Activated naive CD8-positive, alpha-beta T cell treated with anti-CD3 and anti-CD28 coated beads, Interleukin-2, amount 50 U/mL, for 16 hours (primary cell): ENCODE results near the gene ADCY2.

Experiments used
- DNase-seq: peaks from one replicate; pipeline ENCODE4 v3.0.0-alpha.2; 2020; ENCODE audit warnings: low read depth, low spot score

Gene ADCY2

GRCh38 chr5:7742241-7742656 is 346.3 kb downstream of the ADCY2 start:
- no peak for DNase-seq

GRCh38 chr5:7745882-7746610 is 350.1 kb downstream of the ADCY2 start:
- DNase-seq = no peak

DNA sequence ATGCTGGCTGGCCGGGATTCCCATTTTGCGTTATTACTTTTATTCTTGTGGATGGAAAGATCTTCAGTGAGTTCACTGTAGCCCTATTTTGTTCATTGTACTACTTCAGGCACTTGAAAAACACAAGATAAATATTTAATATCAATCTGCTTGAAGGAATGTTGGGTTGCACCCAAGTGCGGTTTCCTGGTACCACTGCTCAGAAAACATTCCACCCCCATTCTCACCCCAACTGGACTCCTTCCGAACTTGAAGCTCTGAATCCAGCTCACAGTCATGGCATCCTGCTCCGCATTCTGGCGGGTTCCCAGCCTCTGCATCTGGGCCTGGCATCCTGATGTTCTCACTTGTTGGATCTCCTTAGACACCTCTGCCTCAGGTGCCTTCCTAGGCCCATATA is 351.8 kb downstream of the ADCY2 start:
- no peak for DNase-seq

DNA sequence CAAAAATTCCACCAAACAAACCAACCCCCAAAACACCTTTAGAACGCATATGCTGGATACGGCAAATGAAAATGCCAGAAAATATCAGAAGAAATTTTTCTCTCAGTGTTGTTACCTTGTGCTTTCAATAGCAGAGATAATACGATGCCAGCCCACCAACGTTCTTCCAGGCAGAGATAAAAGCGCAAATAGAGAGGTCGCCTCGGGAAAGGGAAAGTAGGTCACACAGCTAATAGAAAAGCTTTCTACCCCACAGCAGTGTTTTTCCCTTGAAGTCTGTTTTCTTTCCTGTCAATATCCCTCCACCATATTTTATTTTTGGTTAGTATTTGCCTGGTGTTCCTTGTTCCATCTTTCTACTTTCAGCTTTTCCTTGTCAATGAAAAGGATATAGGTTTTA is 353.7 kb downstream of the ADCY2 start:
- DNase-seq = no peak

DNA sequence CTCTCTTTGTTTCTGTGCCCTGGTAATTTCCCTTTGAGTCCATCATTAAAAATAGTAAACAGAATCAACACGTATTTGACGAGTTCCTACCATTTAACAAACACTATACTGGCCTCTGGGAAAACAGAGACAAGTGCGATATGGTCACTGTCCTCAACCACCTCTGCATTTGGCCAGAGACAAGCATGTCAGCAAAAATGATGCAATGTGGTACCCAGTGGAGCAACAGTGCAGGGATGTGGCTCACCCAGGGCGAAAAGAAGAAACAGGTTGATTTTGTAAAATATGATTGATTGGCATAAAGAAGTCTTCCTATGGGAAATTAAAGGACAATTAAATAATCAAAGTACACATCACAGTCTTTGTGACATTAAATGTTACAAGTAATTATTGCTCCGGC is 355.9 kb downstream of the ADCY2 start:
- DNase-seq = no peak

DNA sequence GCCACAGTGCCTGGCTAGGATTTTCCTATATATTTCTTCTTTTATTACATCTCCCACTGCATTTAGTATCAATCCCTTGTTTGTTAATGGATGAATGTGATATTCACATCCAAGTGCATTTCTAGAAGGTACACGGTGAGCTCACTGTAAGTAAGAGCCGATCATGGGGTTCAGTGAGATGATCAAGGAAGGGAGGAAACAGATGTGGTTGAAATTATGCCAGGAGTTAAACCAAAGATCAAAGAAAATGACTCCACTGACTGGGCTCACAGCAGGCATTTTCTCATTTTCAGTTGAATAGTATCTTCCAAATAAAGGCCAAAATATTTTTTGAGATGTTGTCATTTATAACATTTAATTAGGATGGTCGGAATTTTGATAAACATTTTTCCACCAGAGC is 357.2 kb downstream of the ADCY2 start:
- no peak for DNase-seq

DNA sequence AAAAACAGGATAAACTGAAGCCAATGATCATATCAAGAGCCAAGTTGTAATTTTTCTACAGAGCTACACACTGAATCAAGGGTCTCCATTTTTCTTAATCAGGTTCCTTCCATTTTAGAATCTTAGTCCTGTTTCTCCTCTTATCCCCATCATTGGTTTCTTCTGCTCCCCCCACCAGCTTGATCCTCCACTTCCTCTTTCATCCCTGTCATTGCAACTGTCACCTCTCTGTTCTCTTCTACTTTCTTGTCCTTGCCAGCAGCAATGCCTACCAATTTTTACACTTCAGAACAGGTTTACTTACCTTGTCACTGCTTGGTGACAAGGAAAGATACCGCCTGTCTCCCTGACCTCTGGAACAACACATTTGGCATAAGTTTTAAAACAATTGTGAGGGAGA is 357.7 kb downstream of the ADCY2 start:
- no peak for DNase-seq

DNA sequence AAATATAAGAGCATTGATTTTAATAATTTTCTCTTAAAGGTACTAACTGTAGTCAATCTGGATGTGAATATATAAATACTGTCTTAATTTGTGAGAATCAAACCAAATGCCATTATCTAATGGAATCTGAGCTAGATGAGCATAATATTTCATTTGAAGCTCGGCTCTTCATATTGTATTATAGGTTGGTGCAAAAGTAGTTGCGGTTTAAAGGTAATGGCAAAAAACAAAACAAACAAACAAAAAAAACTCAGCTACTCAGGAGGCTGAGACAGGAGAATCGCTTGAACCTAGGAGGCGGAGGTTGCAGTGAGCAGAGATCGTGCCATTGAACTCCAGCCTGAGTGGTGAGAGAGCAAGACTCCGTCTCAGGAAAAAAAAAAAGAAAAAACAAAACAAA is 358.6 kb downstream of the ADCY2 start:
- DNase-seq = no peak

- DNase-seq = no peak
These were observed 359.2 kb downstream of the ADCY2 start for GRCh38 chr5:7754997-7755596.

GRCh38 chr5:7755958-7756357 is 360.0 kb downstream of the ADCY2 start:
- DNase-seq = no peak

GRCh38 chr5:7756453-7756852 is 360.5 kb downstream of the ADCY2 start:
- DNase-seq = no peak

DNA sequence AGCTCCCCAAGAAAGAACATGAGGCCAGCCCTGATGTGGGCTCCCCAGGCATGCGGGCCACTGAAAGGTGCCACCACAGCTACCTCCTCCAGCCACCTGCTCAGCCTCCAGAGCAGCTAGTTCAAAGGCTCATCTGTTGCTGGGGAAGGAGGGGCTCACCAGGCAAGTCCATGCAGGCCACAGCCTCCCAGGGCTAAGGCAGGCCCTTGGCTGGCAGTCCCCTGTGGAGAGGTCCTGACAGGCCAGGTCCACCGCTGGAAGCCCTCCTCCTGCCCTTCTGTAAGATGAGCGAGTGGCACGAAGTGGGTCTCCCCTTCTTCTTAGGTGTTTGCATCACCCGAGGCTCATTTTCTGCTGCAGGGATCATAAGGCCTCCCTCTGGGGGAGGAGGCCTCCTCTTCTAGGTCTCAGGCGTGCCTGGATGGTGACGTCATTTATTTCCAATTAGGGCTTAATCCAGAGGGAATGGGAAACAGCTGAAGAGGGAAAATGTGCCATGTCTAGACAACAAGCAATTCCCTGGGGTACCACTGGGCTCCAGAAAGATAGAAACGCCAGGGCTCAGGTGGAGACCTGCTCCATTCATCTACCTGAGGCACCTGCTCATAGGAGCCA is 363.4 kb downstream of the ADCY2 start:
- no peak for DNase-seq

DNA sequence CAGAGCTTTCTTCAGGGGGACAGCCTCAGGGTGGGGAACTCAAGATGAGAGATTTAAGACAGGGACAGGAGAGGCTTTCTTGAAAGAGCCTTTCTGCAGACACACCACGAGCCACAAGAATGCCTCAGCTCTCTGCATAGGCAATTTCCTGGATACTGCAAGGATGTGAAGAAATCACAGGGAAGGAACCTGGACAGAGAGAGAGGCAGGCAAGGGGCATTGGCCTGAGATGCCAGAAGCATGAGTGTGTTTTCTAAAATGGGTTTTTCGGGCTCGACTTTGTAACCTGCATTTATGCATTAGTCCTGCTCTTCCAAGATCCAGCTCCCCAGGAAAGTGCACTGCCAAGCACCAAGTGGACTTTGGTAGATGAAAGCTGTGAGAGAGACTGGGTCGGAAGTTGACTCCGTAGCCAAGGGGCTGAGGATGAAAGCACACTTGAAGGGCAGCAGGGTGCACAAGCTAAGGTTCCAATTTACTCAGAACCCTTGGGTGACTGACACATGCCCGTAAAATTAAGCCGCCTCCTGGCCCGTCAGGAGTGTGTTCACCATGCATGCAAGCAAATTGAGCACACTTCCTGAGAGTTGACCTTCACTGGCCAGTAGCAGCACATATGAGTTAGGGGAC is 364.1 kb downstream of the ADCY2 start:
- no peak for DNase-seq

- no peak for DNase-seq
These were observed 366.3 kb downstream of the ADCY2 start for GRCh38 chr5:7762267-7762666.

DNA sequence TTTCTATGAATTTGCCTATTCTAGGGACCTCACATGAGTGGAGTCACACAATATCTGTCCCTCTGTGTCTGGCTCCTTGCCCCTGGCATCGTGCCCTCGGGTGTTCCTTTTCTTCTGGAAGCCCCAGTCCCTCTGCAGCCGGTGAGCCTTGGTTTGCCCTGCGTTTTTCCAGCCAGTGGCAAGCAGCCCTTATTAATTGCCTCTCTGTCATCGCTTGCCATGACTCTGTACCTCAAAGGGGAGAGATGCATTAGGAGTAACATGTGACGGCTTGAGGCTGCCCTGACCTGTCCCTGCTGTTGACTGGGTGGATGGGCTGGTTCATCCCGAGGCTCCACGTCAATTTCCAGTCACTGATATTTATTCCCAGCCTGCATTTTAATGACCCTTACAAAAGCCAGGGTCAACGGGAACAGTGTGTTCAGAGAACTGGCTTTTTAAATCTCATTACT is 367.7 kb downstream of the ADCY2 start:
- DNase-seq = no peak

- no peak for DNase-seq
These were observed 368.5 kb downstream of the ADCY2 start for GRCh38 chr5:7764452-7764851.

DNA sequence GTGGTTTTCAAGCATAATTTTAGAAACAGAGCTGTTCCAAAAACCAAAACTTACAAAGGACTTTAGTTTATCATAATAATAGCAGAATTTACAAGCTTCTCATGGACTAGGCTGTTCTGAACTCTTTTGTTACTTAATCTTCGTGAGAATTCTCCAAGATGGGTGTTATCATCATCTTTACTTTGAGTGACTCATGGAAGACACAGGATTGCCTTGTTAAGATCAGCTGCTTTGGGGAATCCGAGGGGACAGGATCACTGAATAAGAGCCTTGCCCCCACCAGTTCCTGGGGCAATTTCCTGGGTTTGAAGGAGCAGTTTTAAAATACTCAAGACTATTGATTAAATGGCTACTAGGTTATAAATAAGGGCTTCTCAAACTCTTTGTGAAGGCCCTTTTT is 374.5 kb downstream of the ADCY2 start:
- no peak for DNase-seq

GRCh38 chr5:7772141-7772540 is 376.2 kb downstream of the ADCY2 start:
- no peak for DNase-seq

- no peak for DNase-seq
These were observed 377.2 kb downstream of the ADCY2 start for GRCh38 chr5:7773178-7773577.

- DNase-seq = no peak
These were observed 380.5 kb downstream of the ADCY2 start for GRCh38 chr5:7776442-7776841.

- no peak for DNase-seq
These were observed 383.4 kb downstream of the ADCY2 start for GRCh38 chr5:7779019-7780005.
